GM23338 (cell line): ENCODE results near the gene HENMT1. TPM values are rescaled to one million over a fixed set of nuclear protein-coding genes. Genes with fewer than 3 reads are reported as not detected.

Experiments
- ATAC-seq: fragments of 200-7000 bp; cut with Tn5 transposase; 3 replicates; pipeline ENCODE4 v1.9.1; 2020
- DNase-seq: peaks from one replicate; pipeline ENCODE4 v3.0.0-alpha.2; 2015; ENCODE audit warnings: low spot score
- H2AFZ ChIP-seq: fragments of 200-600 bp; sonication (generic); 2 replicates; pipeline ENCODE4 v1.8.0; 2016; ENCODE audit warnings: antibody characterized with exemption, mild to moderate bottlenecking, moderate library complexity
- H3F3A ChIP-seq: fragments of 200-600 bp; sonication (generic); replicated peaks from 2 replicates; pipeline ENCODE4 v1.8.0; 2017; ENCODE audit warnings: antibody characterized with exemption, mixed run types, low read depth
- H3K27ac ChIP-seq: fragments of 200-600 bp; sonication (generic); 2 replicates; pipeline ENCODE4 v1.6.1; 2016; ENCODE audit warnings: low read depth
- H3K27me3 ChIP-seq: fragments of 200-600 bp; sonication (generic); 2 replicates; pipeline ENCODE4 v1.8.0; 2016; ENCODE audit warnings: mild to moderate bottlenecking, mixed run types, moderate library complexity; ENCODE audit not compliant: insufficient read depth
- H3K36me3 ChIP-seq: fragments of 200-600 bp; sonication (generic); 2 replicates; pipeline ENCODE4 v1.8.0; 2016; ENCODE audit warnings: mild to moderate bottlenecking; ENCODE audit not compliant: insufficient read depth
- H3K4me1 ChIP-seq: fragments of 200-600 bp; sonication (generic); 2 replicates; pipeline ENCODE4 v1.8.0; 2016; ENCODE audit warnings: mild to moderate bottlenecking, moderate library complexity; ENCODE audit not compliant: insufficient read depth
- H3K4me2 ChIP-seq: fragments of 200-600 bp; sonication (generic); 2 replicates; pipeline ENCODE4 v1.7.1; 2017; ENCODE audit warnings: mixed run types
- H3K4me3 ChIP-seq: fragments of 200-600 bp; sonication (generic); 2 replicates; pipeline ENCODE4 v1.6.1; 2016; ENCODE audit warnings: mixed run types
- H3K79me2 ChIP-seq: fragments of 200-600 bp; sonication (generic); replicated peaks from 2 replicates; pipeline ENCODE4 v1.8.0; 2017; ENCODE audit warnings: mild to moderate bottlenecking; ENCODE audit not compliant: insufficient read depth
- H3K9me2 ChIP-seq: fragments of 200-600 bp; sonication (generic); 2 replicates; pipeline ENCODE4 v1.8.0; 2017; ENCODE audit not compliant: insufficient read depth
- H4K20me1 ChIP-seq: fragments of 200-600 bp; sonication (generic); replicated peaks from 2 replicates; pipeline ENCODE4 v1.8.0; 2017; ENCODE audit warnings: mild to moderate bottlenecking; ENCODE audit not compliant: insufficient read depth
- H3K27ac Mint-ChIP-seq: 2 replicates; pipeline ENCODE4 v1.8.0; 2020; ENCODE audit warnings: inconsistent platforms, mild to moderate bottlenecking, moderate library complexity, mixed read lengths
- H3K27me3 Mint-ChIP-seq: 3 replicates; pipeline ENCODE4 v1.8.0; 2022; ENCODE audit warnings: low read depth, mild to moderate bottlenecking, moderate library complexity, mixed read lengths, inconsistent platforms; ENCODE audit not compliant: insufficient read depth, poor library complexity
- H3K36me3 Mint-ChIP-seq: 3 replicates; pipeline ENCODE4 v1.8.0; 2021; ENCODE audit warnings: low read depth, mild to moderate bottlenecking, inconsistent platforms, moderate library complexity, mixed read lengths
- H3K4me1 Mint-ChIP-seq: 3 replicates; pipeline ENCODE4 v1.8.0; 2020; ENCODE audit warnings: mild to moderate bottlenecking, inconsistent platforms, mixed read lengths
- H3K4me3 Mint-ChIP-seq: 3 replicates; pipeline ENCODE4 v1.8.0; 2021; ENCODE audit warnings: moderate library complexity, mild to moderate bottlenecking, inconsistent platforms, mixed read lengths
- H3K9me3 Mint-ChIP-seq: 3 replicates; pipeline ENCODE4 v1.8.0; 2020; ENCODE audit warnings: moderate library complexity, mild to moderate bottlenecking, inconsistent platforms, mixed read lengths
- ETS1 ChIP-seq: IDR thresholded peaks from 2 replicates; pipeline ENCODE4 v1.6.1; 2016; ENCODE audit warnings: antibody characterized with exemption
- NANOG ChIP-seq: IDR thresholded peaks from 2 replicates; pipeline ENCODE4 v1.6.1; 2016; ENCODE audit warnings: antibody characterized with exemption, borderline replicate concordance
- STAT1 ChIP-seq: IDR thresholded peaks from one replicate; pipeline ENCODE4 v1.6.1; 2016; ENCODE audit warnings: antibody characterized with exemption; ENCODE audit not compliant: unreplicated experiment
- ZNF114 ChIP-seq: fragments of 250-450 bp; sonication (Bioruptor Pico); IDR thresholded peaks from 2 replicates; pipeline ENCODE4 v1.5.0; 2020; ENCODE audit warnings: mild to moderate bottlenecking, moderate library complexity
- polyA plus RNA-seq: library from polyadenylated mRNA; unstranded; fragments of >200 nt; fragmentation: Nextera tagmentation; extraction: Ambion mirVana; gene quantifications from 2 replicates; pipeline ENCODE4 v1.2.1, GENCODE V29; 2016
- total RNA-seq: library from RNA; depleted of rRNA; stranded (reverse); fragments of >200 nt; shearing (Covaris generic); gene quantifications from 2 replicates; pipeline ENCODE4 v1.2.3, GENCODE V29; 2014
- TF ChIP-seq, protein P1 (sequence below), 2 experiments: fragments of 200-600 bp in 1 of 2; sonication (generic) in 1 of 2; conservative IDR thresholded peaks; 2 replicates each; pipeline versions ENCODE4 v1.5.1 to v1.6.1; 2016 to 2017; ENCODE audit warnings: antibody characterized with exemption in 2 of 2, low read depth in 2 of 2, mild to moderate bottlenecking in 2 of 2, moderate library complexity in 1 of 2
- TF ChIP-seq, protein P2 (sequence below): IDR thresholded peaks from one replicate; pipeline ENCODE4 v1.6.1; 2018; ENCODE audit warnings: antibody characterized with exemption; ENCODE audit not compliant: unreplicated experiment

The HENMT1 gene
- total and polyA plus RNA-seq, 2 experiments from 2014 or later: 4.7 to 9.7 TPM

- H3K4me2 ChIP-seq: no peak overlapping the region
- H3K4me3 Mint-ChIP-seq: no peak overlapping the region
- TF ChIP-seq, protein P1, sequence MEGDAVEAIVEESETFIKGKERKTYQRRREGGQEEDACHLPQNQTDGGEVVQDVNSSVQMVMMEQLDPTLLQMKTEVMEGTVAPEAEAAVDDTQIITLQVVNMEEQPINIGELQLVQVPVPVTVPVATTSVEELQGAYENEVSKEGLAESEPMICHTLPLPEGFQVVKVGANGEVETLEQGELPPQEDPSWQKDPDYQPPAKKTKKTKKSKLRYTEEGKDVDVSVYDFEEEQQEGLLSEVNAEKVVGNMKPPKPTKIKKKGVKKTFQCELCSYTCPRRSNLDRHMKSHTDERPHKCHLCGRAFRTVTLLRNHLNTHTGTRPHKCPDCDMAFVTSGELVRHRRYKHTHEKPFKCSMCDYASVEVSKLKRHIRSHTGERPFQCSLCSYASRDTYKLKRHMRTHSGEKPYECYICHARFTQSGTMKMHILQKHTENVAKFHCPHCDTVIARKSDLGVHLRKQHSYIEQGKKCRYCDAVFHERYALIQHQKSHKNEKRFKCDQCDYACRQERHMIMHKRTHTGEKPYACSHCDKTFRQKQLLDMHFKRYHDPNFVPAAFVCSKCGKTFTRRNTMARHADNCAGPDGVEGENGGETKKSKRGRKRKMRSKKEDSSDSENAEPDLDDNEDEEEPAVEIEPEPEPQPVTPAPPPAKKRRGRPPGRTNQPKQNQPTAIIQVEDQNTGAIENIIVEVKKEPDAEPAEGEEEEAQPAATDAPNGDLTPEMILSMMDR (conservative IDR thresholded peaks at IDR 0.05; ENCODE audit: low read depth in 2 of 2): peak in 1 of 2 experiments; percentile 49; a peak in 2 of 4 replicates
- TF ChIP-seq, protein P2, sequence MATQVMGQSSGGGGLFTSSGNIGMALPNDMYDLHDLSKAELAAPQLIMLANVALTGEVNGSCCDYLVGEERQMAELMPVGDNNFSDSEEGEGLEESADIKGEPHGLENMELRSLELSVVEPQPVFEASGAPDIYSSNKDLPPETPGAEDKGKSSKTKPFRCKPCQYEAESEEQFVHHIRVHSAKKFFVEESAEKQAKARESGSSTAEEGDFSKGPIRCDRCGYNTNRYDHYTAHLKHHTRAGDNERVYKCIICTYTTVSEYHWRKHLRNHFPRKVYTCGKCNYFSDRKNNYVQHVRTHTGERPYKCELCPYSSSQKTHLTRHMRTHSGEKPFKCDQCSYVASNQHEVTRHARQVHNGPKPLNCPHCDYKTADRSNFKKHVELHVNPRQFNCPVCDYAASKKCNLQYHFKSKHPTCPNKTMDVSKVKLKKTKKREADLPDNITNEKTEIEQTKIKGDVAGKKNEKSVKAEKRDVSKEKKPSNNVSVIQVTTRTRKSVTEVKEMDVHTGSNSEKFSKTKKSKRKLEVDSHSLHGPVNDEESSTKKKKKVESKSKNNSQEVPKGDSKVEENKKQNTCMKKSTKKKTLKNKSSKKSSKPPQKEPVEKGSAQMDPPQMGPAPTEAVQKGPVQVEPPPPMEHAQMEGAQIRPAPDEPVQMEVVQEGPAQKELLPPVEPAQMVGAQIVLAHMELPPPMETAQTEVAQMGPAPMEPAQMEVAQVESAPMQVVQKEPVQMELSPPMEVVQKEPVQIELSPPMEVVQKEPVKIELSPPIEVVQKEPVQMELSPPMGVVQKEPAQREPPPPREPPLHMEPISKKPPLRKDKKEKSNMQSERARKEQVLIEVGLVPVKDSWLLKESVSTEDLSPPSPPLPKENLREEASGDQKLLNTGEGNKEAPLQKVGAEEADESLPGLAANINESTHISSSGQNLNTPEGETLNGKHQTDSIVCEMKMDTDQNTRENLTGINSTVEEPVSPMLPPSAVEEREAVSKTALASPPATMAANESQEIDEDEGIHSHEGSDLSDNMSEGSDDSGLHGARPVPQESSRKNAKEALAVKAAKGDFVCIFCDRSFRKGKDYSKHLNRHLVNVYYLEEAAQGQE: no peak
- no peak for TF ChIP-seq STAT1
- 0 out of 2 replicates have a peak overlapping the region, but pooled peaks have one; percentile 64 for H3K27ac Mint-ChIP-seq
- H3K9me2 ChIP-seq: no peaks in the 10 kb centered on the region
- H3K27me3 Mint-ChIP-seq: peaks cover 2% of the 10 kb centered on the region
- H3K36me3 Mint-ChIP-seq: no peaks in the 10 kb centered on the region
- H4K20me1 ChIP-seq: no peaks in the 10 kb centered on the region
- peak overlapping the region; percentile 74; the same call in 1 of the 2 replicates for H2AFZ ChIP-seq
- H3K4me3 ChIP-seq: no peak overlapping the region
- no peak overlapping the region for H3K27ac ChIP-seq
- H3F3A ChIP-seq: no peaks in the 10 kb centered on the region
- ATAC-seq: peak; percentile 39
- peaks cover 9% of the 10 kb centered on the region for H3K4me1 Mint-ChIP-seq
- H3K27me3 ChIP-seq: no peaks in the 10 kb centered on the region
- H3K36me3 ChIP-seq: no peaks in the 10 kb centered on the region
- no peaks in the 10 kb centered on the region for H3K9me3 Mint-ChIP-seq
- peak; percentile 36 for DNase-seq
- H3K4me1 ChIP-seq: no peaks in the 10 kb centered on the region
- no peaks in the 10 kb centered on the region for H3K79me2 ChIP-seq
Measured at GRCh38 chr1:108645564-108646184, 15.2 kb downstream of the HENMT1 start.

- Mint-ChIP-seq H3K9me3 (no peaks in the 10 kb centered on the region), H3K4me1 (peaks cover 9% of the 10 kb centered on the region), H3K27me3 (peaks cover 2% of the 10 kb centered on the region), H3K36me3 (peaks cover under 1% of the 10 kb centered on the region; the same call in 1 of the 3 replicates), H3K4me3 (no peak overlapping the region), H3K27ac (no peak overlapping the region; the same call in 1 of the 2 replicates)
- no peaks in the 10 kb centered on the region for H3K4me1 ChIP-seq
- no peaks in the 10 kb centered on the region for H3K36me3 ChIP-seq
- no peak for DNase-seq
- no peak overlapping the region for H3K27ac ChIP-seq
- H3K79me2 ChIP-seq: no peaks in the 10 kb centered on the region
- H4K20me1 ChIP-seq: no peaks in the 10 kb centered on the region
- H3K4me2 ChIP-seq: no peak overlapping the region
- H3K9me2 ChIP-seq: no peaks in the 10 kb centered on the region
- ATAC-seq: no peak
- H3K27me3 ChIP-seq: no peaks in the 10 kb centered on the region
- no peak overlapping the region for H2AFZ ChIP-seq
- H3K4me3 ChIP-seq: no peak overlapping the region
- no peaks in the 10 kb centered on the region for H3F3A ChIP-seq
- no peak for TF ChIP-seq ETS1
- no peak for TF ChIP-seq NANOG
- TF ChIP-seq ZNF114 (CRISPR knock-in tag): no peak
- TF ChIP-seq, protein P2: no peak
- no peak for TF ChIP-seq STAT1
Measured at GRCh38 chr1:108644984-108645383, 15.9 kb downstream of the HENMT1 start.
